UCSD-AML1 (cell line): ENCODE measurements around the gene PTPRD.

ENCODE experiments used
- DNase-seq: peaks from one replicate; lab custom pipeline; 2025; ENCODE audit not compliant: unreplicated experiment; lab: John Stamatoyannopoulos, UW

The PTPRD gene

DNA sequence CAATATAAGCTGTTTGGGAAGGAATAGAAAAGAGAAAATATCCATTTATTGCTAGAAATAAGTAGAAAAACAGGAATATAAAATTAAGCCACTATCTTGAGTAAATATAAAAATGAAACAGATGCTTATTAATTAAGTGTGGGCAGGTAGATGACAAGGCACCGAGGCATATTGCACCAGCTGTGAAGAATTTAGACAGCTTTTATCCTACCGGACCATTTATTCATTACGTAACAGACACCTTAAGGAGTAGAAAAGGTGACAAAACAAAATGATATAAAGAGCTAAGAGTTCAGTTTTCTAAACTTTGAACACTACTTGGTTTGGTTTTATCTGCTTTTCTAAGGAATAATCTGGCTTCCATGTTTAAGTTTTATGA lies 404.1 kb downstream of the PTPRD start:
- no peak for DNase-seq

DNA sequence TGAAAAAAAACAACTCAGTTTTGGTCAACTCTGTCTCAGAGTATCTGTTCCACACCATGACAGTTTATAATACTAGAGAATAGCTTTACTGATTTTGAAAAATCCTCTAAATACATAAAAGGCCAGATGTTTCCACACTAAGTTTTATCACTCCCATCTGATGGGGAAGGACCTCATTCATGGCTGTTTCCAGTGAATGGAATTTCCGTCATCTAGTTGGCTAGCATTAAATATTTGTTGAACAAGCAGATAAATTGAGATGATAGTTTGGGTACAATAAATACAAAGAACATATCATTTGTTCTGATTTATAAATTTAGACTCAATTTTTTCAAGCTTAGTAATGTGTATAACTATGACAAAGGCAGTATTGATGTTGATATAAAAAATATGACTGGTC lies 408.5 kb downstream of the PTPRD start:
- DNase-seq, result no peak

DNA sequence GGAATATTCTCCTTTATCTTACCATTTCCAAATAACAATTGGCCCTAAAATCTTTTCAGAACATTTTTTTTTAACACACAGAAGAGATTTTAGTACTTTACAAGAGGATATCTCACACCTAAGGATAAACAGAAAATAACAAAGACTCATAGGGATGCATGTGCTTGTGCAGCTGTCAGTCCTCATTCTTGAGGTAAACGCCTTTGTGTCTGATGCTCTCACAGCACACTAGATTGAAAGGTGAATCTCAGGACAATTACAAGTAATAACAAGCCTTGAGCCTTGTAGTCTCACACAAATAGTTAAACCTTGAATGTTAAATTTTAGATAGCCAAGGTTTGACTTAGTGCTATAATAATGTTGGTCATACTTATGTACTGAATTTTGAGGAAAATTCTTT lies 439.2 kb downstream of the PTPRD start:
- DNase-seq, result no peak

DNA sequence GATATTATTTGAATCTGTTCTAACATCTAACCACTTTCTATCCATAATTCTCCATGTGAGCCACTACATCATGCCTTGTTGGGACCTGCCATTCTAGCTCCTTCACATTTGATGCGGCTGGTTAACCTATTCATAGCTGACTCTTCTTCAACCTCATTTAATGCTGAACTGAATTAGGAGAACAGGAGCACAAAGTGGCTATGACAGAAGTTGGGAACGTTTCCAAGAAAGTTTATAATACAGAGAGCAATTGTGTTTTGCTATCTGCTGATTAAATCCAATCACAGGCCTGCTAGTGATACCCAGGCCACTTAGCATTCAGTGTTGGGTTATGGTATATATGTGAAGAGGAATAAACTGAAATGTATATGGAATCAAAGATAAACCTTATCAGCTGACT lies 440.3 kb downstream of the PTPRD start:
- no peak for DNase-seq

DNA sequence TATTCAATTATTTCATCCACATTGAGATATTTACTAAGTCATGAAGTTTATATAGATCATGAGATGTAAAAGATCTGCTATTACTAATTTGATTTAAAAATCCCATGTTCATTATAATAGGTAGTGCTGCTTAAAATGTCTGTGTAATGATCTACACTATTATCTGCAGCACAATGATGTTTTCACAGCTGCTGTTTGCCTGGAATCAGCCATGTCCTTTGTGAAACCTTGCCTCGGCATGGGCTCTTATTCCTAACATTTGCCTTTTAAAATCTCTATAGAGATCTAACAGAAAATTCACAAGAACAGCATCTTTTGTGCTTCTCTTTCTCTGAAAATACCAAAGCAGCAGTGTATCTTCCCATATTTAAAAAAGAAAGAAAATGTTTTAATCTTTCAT lies 444.6 kb downstream of the PTPRD start:
- no peak for DNase-seq

DNA sequence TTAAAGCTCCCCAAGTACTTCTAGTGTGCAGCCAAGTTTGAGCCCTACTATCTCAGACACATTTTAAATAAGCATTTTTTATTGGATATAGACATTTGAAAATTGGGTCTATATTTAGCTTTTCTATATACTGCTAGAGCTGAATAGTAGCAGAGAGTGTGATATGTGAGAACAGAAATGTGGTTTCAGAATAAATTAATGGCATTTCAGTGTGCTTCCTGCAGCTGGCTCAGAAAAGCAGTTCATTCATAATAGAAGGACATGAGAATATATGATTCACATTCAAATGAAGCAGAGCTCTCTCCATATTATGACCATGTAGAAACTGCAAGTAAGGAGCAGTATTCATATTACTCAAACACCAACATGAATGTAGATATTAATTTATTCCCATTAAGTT lies 464.0 kb downstream of the PTPRD start:
- no peak for DNase-seq

DNA sequence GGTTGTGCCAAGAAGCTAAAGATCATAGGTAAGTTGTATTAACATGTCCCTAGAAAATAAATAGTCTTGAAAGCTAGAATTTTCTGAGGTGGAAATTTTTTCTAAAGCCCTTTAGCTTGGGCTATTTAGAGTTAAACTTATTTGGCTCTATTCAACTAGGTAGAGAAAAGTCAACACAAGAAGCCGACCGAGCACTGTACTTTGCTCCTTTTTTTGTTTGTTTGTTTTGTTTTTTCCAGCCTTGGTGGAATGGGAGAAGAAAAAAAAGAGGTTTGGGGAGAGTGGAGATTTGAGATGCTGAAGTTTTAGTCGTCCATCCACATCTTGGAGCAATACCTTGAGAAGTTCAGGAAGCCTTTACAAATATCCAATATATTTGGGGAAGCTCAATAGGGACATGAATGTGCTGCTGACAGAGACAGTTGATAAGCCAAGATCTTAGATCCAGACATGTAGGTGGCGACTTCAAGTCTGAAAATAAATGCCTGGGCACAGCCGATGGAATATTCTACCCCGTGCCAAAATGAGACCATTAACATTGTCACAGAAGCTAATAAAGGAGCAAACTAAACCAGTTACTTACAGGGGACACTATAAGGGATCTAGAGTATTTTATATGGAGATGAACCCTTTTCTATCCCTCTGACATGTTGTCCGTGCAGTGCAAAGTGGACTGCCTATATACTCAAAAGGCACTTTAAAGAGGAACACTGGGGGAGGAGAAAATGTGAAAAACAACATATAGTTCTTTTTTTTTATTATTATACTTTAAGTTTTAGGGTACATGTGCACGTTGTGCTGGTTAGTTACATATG lies 466.1 kb downstream of the PTPRD start:
- no peak for DNase-seq

DNA sequence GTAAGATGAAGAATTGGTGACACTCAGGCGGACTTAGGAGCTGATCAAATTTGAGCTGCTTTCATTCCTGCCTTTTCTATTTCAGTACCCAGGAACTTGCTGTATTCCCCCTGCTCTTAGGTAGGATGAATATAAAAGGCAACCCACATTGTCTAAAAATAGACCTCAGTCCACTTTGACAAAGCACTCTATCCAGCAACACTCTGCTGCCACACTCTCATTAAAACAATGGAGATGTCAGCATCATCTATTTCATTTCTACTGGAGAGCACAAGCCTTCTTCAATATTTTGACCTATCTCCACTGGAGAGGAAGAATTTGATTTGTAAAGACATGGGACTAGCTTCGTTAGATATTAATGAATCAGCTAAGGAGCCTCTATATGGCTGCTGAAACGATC lies 468.4 kb downstream of the PTPRD start:
- DNase-seq, result no peak

DNA sequence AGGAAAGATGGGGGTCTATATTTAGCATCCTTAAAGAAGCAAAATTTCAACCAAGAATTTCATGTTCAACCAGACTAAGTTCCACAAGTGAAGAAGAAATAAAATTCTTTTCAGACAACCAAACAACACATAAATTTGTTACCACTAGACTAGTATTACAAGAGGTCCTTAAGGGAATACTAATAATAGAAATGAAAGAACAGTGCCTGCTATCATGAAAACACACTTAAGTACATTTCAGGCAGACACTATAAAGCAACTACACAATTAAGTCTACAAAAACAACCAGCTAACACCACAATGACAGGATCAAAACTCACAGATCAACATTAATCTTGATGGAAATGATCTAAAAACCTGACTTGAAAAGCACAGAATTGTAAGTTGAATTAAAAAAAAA lies 477.2 kb downstream of the PTPRD start:
- DNase-seq, result no peak

DNA sequence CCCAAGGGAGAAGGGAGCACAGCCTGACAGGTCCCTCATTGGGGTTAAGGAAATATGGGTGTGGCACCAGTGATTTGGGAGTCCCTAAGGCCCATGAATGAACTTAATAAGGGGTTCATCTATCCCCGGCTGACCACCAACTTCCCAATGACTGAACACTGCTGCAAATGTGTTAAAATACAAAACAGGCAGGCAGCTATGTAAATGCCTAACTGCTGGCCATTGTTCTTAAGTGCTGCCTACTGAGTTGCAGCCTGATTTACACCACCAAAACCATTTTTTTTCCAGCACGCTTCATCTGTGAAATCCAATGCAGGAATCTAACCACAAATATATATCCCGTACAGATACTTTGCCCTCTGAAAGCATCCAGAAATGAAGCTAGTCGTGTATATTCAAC lies 478.5 kb downstream of the PTPRD start:
- no peak for DNase-seq

DNA sequence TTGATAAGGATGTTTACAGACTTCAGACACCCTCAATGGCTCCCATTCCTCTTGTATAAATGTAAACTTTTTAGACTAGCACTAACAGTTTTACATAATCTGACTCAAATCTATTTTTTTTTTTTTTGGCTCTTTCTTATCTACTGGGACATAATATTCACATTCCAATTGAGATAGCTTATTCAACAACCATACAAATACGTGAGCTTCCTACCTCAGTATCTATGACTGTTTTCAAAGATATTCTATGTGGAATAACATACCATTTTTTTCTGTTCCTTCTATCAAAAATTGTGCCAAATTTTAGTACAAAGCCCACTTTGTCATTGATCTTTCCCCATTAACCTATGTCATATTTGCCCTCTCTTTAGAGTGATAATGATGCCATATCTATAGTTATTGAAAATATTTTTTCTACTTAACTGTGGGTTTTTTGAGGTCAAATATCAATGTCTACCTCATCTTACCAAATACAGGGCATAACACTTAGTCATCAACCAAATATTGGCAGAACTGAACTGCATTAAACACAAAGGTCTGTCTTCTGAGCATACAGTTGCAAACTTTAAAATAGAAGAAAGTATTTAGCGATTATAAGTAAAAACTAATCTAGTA lies 482.6 kb downstream of the PTPRD start:
- no peak for DNase-seq

DNA sequence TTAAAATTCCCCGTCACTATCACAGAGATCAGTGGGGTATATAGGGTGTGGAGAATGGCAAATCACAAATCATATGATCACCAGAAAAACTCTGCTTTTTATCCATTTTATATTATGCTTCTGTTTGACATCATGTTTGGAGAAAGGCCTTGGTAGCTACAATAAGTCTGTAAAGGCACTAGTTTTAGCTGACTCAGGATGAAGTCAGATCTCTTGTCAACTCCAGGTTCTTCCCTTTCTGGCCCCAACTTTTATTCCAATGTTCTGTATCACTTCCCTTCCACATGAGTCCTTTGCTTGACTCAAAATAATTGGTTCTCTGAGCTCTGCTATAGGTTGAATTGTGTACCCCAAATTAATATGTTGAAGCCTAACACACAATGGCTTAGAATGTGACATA lies 484.9 kb downstream of the PTPRD start:
- no peak for DNase-seq

DNA sequence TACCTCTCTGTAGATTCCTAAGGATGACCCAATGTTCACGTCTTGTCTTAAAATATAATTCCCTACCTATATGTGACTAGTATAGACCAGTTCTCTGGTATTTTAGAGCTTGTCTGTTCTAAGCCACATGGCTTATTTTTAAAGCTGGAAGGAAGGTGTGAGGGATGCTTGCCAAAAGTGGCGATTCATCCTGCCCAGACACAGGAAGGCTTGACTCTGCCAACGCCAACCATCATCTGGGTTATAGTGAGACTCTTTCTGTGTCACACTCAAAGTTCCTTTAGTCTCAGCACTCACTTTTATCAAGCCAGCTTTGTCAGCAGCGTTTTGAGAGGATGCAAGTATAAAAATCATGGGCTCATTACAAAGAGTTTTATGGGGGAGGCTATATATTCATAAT lies 500.0 kb downstream of the PTPRD start:
- DNase-seq, result no peak

DNA sequence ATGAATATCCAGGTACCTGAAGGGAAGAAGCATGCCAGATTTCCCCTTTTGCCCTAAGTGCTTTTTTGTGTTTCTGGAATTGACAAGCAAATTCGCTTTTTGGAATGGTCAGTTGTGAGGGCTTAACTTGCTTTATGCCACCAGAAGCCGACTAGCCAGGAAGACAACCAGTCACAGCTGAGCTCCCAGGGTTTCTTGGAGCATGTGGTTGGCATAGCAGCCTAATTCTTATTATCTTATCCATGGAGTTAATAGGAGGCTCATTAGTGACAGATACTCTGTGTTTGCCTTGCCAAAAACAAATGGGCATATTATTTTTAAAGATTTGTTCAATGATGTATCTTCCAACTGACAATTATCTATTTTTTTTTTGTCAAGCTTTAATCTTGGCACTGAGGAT lies 500.7 kb downstream of the PTPRD start:
- DNase-seq, result no peak

DNA sequence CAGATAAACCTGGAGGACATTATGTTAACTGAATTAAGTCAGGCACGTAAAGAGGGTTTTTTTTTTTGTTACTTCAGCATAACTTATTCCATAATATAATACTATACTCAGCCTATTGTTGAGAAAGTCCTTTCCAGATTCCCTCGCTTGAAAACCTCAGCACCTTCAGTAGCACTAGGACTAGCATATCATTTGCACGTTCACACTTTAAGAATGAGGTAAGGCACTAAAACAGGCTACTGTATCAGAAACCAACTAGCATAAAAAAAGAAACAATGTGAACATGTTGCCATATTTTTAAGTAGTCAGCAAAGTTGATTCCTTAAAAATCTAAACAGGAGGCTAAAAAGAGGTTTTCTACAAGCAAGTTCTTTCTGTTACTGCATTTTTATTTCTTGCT lies 504.0 kb downstream of the PTPRD start:
- no peak for DNase-seq

DNA sequence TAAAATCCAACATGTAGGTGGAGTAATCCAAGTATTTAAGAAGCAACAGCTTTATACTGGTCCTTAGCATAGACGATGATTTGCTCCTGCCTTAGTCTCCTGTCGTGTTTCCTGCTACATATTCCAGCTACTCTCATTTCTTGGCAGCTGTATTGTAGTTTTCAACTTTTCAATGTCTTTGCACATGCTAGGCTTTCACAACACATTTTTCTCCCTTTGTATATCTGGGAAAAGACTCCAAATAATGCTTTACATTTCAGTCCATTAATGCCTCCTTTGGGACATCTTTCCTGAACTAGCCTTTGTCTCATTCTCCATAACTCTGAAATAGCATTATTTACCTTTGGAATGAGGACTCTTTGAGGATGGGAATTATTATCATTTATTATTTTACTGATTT lies 508.0 kb downstream of the PTPRD start:
- no peak for DNase-seq

DNA sequence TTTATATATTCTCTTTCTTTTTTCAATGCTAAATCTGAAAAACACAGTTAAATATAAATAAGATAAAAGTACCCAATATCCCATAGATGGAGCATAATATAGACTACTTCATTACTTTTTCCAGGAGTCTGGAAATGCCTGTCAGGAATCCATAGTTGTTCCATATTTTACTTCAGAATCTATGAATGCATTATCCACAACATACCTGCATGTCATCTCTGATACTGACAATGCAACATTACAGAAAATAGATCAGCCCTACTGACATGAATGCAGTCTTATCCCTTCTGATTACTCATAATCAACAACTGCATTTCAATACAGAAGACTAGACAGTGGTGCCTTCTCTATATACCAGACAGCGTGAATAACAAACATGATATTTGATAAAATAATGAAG lies 517.6 kb downstream of the PTPRD start:
- no peak for DNase-seq

DNA sequence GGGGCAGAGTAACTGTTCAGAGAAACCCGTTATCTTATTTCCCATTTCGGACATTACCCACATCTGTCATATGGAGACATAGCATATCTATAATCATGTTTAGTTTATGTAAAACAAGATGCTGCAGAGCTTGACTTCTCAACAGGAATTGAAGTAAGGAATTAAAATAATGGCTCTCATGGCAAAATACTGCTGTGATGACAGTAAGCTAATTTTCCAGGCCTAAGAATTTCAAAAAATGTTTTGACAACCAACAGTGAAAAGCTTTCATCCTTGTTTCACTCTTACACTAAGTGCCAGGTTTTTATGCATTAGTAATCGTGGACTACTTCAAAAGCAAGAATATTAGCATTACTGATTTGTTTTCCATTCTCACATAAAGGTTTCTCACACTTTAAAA lies 518.2 kb downstream of the PTPRD start:
- DNase-seq, result no peak

DNA sequence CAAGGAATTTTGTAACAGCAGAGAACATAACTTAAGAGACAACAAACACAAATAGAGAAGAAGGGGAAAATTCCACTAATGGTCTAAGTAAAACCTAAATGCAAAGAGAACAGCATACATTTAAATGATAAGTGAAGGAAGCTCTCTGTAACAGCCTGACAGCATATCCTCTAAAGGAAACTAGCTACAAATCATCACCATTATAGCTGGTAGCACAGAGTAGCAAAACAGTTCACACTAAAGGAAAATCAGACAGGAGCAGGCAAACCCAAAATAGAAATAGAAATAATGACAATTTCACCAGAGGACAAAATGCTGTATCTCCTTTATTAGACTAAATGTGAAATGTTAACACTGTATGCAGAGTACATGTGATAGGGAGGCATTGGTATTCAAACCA lies 532.8 kb downstream of the PTPRD start:
- DNase-seq, result no peak

DNA sequence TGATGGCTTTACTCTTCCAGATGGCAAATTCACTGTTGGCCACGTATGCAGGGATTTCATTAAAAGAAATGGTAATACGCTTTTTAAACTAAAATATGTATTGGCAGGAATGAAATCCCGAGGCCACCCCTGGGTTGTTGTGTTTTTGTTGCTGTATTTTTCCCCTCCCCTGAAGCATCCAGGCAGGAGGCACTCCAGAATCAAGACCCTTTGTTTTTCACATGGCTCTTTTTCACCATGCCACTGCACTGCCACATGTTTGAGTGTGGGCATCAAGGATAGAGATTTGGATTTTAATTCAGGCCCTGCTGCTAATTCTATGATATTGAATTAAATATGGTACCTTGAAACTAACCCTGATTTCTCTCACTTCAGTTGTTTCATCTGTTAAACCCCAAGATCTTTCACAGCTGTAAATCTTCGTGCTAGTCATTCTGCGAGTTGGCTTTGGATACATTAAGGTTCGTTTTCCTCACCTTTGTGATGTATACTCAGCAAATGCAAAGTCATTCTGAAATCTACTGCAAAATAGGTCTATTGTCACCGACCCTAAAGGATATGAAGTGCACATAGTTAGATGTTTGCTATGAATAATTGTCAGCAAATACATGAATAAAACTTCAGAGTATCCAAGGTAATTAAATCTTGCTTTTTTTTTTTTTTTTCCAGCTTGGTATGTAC lies 533.4 kb downstream of the PTPRD start:
- DNase-seq, result no peak

DNA sequence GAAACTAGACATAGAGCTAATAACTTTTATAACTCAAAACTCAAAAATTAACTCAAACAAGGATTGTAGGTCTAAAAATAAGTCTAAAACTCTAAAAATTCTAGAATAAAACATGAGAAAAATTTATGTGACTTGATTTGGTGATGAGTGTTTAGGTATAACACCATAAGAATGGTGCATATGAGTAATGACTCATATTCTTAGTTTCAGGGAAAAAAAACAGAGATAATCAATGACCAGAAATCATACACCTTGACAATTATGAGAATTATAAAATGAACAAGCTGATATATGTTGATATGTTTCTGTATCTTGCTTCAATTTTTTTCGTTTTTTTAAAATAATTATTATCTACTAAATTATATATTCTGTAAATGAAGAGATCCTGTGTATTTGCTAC lies 541.2 kb downstream of the PTPRD start:
- DNase-seq, result no peak

DNA sequence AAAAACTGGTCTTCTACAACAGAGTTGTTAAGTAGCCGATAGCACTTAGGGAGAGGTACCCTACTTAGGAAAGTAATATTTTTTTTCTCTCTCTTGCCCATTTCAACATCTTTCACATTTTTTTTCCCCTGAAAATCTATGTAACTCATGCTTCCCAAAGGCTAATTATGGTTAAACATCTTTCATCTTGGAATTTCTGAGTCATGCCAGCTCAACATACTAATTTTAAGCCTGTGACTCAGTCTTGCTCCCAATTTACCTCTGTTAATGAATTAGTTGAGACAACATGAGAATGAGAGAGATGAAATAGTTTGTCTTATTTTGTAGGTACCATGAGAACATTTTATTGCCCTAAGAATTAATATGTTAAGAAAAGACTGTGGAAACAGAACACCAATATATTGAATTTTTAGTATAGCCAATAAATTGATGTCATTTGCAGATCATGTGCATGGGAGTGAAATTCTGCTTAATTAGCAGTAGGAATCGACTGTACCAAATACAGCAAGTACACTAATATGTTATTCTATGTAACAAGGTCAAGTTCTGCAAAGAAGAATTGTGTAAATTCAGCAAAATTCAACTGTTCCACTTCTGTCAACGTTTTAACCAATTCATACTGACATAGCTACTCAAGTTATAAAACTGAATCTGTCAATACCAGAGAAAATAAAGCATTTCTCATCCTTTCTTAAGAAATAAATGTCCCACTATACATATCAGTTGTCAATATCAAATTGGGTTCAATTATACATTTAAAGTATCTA lies 550.0 kb downstream of the PTPRD start:
- DNase-seq, result no peak
